GM19372 (cell line): Measurements from ENCODE around the gene KRTAP5-5.
"Not testable (repeated sequence)": the region's sequence is repeated elsewhere in the genome, so short reads cannot be mapped to it uniquely, and the experiment has no call there.

ENCODE experiments used
- ATAC-seq: cut with Tn5 transposase; IDR thresholded peaks from one replicate; pipeline ENCODE4 v1.9.1; 2021; ENCODE audit warnings: mild to moderate bottlenecking, low read depth, moderate library complexity; ENCODE audit not compliant: unreplicated experiment

Gene KRTAP5-5

GRCh38 chr11:1629326-1630185 is at the start of gene KRTAP5-5:
TSS of gene KRTAP5-5 (plus strand) at chr11:1629775. CDS start at chr11:1629841, 66 bp downstream.
- no peak for ATAC-seq

DNA sequence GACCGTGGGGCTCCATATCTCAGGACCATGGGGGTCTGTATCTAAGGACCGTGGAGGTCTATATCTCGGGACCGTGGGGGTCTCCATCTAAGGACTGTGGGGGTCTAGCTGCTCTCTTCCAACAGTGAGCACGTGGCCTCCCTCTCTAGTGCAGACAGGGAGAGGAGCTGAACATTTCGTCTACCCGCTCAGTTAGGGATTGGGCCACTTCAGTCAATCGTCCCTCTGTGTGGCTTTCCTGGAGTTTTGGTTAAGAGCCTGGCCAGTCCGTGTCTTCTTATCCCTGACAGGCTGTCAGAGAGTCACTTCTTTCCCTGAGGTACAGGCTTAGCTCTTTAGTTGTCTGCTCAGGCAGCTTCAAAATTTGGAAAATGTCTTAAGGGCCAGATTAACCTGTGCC is 47.6 kb upstream of the KRTAP5-5 start:
- no peak for ATAC-seq

DNA sequence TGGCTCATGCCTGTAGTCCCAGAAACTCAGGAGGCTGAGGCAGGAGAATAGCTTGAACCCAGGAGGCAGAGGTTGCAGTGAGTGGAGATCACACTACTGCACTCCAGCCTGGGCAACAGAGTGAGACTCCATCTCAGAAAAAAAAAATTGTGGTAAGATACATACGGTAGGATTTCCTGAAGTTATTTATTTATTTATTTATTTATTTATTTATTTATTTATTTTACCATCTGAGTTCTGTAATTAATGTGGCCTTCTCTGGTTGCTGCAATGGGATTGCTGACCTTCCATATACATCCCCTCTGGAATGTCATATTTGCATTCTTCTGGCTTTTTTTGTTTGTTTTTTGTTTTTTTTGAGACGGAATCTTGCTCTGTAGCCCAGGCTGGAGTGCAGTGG is 46.7 kb upstream of the KRTAP5-5 start:
- not testable (repeated sequence) for ATAC-seq

DNA sequence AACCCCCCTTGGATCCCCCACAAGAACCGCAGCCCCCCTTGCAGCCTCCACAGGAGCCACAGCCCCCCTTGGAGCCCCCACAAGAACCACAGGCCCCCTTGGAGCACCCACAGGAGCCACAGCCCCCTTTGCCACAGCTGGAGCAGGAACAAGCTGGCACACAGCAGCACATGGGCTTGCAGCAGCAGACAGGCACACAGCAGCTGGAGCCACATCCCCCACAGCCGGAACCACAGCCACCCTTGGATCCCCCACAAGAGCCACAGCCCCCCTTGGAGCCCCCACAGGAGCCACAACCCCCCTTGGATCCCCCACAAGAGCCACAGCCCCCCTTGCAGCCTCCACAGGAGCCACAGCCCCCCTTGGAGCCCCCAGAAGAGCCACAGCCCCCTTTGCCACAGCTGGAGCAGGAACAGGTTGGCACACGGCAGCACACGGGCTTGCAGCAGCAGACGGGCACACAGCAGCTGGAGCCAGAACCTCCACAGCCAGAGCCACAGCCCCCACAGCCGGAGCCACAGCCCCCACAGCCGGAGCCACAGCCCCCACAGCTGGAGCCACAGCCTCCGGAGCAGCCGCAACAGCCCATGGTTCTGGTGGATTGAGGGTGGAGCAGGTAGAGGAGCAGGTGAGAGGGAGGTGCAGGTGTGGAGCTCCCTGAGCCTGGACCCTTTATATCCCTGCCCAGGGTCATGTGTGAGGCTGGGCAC is 44.8 kb upstream of the KRTAP5-5 start, which contains the start of gene KRTAP5-1:
KRTAP5-1 (minus strand) TSS at position 623 of the 710 bp plus-strand sequence; CDS start at position 589, 34 bp downstream.
- not testable (repeated sequence) for ATAC-seq

DNA sequence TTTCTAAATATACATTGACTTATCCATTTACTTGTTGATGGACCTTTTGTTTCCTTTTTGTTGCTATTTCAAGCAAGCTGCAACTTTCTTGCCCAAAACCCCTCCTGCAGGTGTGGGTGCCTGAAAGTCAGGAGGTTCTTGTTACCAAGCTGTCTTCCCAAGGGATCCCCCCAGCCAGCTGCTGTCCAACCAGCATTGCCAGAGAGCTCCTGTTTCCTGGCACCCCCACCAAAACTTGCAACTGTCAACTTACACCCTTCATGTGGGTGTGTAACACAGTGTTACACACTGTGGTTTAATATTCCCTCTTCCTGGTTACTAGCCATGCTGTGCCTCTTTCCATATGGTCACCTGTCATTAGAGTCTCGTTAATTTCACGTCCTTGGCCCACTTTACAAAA is 42.9 kb upstream of the KRTAP5-5 start:
- ATAC-seq, result no peak

DNA sequence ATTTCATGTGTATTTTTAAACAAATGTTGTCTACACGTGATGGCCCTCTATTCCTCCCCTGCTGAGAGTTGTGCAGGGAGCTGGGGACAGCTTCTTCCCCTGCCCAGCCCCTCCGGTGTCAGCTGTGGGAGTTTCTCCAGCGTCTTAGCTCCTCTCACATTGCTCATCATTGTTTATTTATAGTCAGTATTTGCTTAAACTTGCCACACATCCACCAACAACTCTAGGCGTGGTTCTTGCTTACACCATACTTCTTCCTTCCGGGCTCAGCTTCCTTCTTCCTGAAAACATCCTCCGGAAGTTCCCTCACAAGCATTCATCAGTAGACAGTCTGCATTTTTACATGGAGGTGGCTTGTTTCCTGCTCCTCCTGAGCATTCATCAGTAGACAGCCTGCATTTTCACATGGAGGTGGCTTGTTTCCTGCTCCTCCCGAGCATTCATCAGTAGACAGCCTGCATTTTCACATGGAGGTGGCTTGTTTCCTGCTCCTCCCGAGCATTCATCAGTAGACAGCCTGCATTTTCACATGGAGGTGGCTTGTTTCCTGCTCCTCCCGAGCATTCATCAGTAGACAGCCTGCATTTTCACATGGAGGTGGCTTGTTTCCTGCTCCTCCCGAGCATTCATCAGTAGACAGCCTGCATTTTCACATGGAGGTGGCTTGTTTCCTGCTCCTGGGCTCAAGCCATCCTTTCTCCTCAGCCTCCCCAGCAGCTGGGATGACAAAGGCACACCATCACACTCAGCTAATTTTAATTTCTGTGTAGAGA is 40.2 kb upstream of the KRTAP5-5 start:
- ATAC-seq, result not testable (repeated sequence)

DNA sequence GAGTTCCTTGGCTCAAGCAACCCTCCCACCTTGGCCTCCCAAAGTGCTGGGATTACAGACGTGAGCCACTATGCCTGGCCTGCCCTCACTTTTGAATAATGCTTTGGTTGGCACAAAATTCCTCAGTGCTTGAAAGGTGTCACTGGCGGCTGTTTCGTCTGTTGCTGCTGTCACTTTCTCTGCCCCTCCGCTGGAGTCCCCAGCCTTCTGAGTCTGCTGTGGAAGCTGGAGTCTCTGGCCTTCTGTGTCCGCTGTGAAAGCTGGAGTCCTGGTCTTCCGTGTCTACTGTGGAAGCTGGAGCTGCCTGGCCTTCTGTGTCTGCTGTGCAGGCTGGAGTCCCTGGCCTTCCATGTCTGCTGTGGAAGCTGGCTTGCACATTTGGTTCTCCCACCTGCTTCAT is 39.6 kb upstream of the KRTAP5-5 start:
- ATAC-seq, result no peak

DNA sequence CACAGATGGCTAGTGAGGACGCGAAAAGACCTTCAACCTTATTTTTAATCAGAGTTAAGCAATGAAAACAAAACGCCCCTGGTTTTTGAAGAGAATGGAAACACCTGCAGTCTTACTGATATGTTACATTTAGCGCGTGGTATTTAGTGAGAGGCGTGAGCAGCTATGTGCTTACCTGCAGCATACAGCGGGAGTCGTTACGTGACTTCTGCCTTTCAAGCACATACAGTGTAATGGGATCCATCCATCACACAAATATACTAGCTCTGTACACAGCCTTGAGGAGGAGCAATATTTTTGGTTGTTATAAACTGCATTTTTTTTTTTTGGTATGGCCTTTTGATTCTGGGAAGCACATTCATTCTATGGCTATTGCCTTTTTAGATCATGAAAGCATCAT is 36.9 kb upstream of the KRTAP5-5 start:
- no peak for ATAC-seq

GRCh38 chr11:1595994-1596575 is 33.5 kb upstream of the KRTAP5-5 start:
- not testable (repeated sequence) for ATAC-seq

DNA sequence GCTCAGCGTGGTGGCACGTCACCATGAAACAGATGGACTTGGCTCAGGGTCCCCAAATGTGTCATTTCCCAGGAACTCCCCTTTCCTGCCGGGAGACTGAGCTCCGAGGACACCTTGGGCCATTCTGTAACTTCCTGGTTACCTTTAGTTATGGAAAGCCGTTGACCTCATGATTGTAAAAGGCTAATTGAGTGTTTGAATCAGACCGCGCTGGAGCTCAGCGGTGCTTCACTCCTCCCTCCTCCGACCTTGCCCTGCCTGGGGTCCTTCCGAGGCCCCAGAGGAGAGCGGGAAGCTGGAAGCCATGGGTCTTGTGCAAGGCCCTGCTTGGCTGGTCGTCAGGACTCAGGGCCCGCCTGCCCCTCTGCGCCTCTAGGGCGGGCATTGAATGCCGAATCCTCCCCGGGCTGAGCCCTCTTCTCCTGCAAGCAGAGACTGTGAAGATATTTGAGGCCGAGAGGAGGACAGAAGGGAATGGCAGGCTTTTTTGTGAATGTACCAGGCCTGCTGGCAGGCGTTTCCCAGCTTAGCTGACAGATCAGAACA is 32.9 kb upstream of the KRTAP5-5 start:
- not testable (repeated sequence) for ATAC-seq

GRCh38 chr11:1597331-1597993 is 32.1 kb upstream of the KRTAP5-5 start:
- no peak for ATAC-seq

DNA sequence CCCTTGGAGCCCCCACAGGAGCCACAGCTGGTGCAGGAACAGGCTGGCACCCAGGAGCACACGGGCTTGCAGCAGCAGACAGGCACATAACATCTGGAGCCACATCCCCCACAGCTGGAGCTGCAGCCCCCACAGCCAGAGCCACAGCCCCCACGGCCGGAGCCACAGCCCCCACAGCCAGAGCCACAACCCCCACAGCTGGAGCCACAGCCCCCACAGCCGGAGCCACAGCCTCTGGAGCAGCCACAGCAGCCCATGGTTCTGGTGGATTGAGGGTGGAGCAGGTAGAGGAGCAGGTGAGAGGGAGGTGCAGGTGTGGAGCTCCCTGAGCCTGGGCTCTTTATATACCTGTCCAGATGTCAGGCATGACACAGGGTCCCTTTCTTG is 31.6 kb upstream of the KRTAP5-5 start, which contains the start of gene KRTAP5-2:
KRTAP5-2 (minus strand) TSS at position 301 of the 387 bp plus-strand sequence; CDS start at position 257, 44 bp downstream.
- ATAC-seq, result no peak

DNA sequence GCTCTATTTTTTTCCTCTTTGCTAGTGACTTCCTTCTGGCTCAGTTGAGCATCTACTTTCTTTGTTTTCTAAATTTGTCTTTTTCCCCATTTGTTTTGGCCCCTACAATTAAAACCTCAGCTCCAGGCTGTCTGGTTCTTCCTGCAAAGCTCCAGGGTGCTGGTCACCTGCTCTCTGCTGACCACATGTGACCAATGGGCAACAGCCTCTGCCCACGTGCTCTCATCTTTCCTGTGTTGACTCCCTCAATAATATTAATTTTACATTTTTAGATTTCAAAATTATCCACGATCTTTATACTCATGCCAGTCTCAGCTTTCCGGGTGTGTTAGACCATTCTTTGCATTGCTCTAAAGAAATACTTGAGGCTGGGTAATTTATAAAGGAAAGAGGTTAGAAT is 31.2 kb upstream of the KRTAP5-5 start:
- not testable (repeated sequence) for ATAC-seq

DNA sequence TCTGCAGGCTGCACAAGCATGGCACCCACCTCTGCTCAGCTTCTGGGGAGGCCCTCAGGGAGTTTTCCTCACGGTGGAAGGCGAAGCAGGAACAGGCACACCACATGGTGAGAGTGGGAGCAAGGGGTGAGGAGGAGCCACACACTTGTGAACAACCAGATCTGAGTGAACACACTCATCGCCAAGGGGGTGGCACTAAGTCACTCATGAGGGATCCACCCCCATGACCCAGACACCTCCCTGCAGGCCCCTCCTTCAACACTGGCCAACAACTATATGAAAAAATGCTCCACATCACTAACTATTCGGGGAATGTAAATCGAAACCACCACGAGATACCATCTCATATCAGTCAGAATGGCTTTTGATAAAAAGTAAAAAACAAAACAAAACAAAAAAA is 30.8 kb upstream of the KRTAP5-5 start:
- ATAC-seq, result no peak

DNA sequence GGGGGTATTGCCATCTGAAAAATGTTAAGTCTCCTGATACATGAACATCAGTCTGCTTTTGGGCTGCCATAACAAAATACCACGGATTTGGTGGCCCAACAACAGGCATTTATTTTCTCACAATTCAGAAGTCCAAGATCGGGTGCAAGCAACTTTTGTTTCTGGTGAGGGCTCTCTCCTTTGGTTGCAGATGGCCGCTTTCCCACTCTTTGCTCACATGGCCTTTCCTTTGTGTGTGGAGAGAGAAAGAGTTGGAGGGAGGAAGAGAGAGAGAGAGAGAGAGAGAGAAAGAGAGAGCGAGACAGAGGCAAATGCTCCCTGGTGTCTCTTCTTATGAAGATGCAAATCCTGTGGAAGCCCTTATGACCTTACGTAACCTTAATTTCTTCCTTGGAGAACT is 28.9 kb upstream of the KRTAP5-5 start:
- ATAC-seq, result no peak

GRCh38 chr11:1601663-1602062 is 27.9 kb upstream of the KRTAP5-5 start:
- ATAC-seq, result not testable (repeated sequence)

DNA sequence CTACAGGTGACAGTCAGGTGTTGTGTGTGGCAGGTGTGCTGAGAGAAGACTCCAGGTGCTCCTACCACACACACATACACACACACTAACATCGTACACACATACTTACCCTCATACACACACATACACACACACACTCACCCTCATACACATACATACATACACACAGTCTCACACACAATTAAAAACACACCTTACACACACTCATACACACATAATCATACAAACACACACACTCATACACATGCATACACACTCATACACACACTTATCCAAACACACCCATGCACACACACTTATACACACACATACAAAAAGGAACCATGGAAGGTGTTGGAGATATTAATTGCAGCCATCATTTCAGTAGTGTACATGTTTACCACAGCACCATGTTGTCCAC is 25.9 kb upstream of the KRTAP5-5 start:
- no peak for ATAC-seq

DNA sequence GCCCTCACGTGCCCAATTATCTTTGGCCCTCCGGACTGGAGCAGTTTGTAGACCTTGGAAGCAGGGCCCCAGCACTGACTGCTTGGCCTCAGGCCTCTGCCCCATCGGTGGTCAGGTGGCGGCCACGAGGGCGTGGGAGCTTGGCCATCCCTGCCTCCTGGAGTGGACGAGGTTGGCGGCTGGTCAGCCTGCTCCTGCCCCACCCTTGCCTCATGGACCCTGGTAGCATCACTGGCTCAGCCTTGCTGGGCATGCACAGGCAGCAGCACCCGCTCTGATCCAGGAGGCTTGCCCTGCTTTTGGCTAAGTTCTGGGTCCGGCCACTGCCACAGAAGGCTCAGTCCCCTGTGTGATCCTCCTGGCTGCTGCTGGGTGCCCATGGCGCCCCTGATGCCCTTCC is 25.4 kb upstream of the KRTAP5-5 start:
- ATAC-seq, result no peak

GRCh38 chr11:1604711-1605110 is 24.9 kb upstream of the KRTAP5-5 start:
- no peak for ATAC-seq
